ENCODE results near the gene DDIAS.

DNA sequence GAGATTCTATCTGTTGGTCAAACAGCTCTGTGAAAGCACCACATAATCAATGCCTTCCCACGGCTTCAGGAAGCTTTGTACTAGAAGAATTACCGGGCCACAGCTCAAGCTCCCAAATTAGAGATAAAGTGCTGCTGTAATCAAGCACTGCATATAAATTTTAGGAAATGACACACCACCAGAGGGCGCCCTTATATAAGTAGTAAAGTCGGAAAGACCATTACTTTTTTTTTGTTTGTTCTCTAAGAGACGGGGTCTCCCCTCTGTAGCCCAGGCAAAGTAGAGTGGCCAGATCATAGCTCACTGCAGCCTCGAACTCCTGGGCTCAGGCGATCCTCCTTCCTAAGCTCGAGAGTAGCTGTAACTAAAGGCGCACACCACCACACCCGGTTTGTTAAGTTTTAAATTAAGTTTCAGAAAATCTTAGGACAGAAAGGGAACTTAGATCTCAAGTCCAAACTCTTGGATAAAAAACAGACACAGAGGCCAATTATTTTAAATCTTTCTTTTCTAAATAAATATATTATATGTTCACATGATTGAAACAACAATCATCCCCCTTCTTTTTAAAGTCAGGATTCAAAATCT, 33.9 kb upstream of the DDIAS start:
- TF ChIP-seq, protein P1, sequence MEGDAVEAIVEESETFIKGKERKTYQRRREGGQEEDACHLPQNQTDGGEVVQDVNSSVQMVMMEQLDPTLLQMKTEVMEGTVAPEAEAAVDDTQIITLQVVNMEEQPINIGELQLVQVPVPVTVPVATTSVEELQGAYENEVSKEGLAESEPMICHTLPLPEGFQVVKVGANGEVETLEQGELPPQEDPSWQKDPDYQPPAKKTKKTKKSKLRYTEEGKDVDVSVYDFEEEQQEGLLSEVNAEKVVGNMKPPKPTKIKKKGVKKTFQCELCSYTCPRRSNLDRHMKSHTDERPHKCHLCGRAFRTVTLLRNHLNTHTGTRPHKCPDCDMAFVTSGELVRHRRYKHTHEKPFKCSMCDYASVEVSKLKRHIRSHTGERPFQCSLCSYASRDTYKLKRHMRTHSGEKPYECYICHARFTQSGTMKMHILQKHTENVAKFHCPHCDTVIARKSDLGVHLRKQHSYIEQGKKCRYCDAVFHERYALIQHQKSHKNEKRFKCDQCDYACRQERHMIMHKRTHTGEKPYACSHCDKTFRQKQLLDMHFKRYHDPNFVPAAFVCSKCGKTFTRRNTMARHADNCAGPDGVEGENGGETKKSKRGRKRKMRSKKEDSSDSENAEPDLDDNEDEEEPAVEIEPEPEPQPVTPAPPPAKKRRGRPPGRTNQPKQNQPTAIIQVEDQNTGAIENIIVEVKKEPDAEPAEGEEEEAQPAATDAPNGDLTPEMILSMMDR (IDR thresholded peaks at IDR 0.05): peak; percentile 47 to 82 (median 67)
- no peak for TF ChIP-seq POLR2A (IDR thresholded peaks at IDR 0.05)

All from Peyer's patch (tissue), 4 donors.